Measurements from ENCODE around the gene HMCES.
"Not testable (repeated sequence)": the region's sequence is repeated elsewhere in the genome, so short reads cannot be mapped to it uniquely, and the experiment has no call there.

HMCES gene

GRCh38 chr3:129326595-129326994, 47.9 kb downstream of the HMCES start:
- Histone ChIP-seq H3K36me3 (ENCODE audit: insufficient read depth, low read depth, low read length) (peaks cover 4% of the 10 kb centered on the region; the same call in 1 of the 2 replicates), H3K27ac (ENCODE audit: low read length) (no peak overlapping the region), H3K4me1 (ENCODE audit: insufficient read depth, low read length) (no peaks in the 10 kb centered on the region), H3K4me3 (ENCODE audit: low read length) (no peak overlapping the region), H3K9me3 (ENCODE audit: insufficient read depth, low read depth, low read length) (no peaks in the 10 kb centered on the region), H3K27me3 (ENCODE audit: insufficient read depth, low read length) (no peaks in the 10 kb centered on the region), H3K9ac (ENCODE audit: low read depth, low read length) (no peak overlapping the region)

GRCh38 chr3:129327510-129327909, 48.8 kb downstream of the HMCES start:
- no peaks in the 10 kb centered on the region for H3K9me3 ChIP-seq (ENCODE audit: insufficient read depth, low read depth, low read length)
- H3K27ac ChIP-seq (ENCODE audit: low read length): no peak overlapping the region
- H3K4me3 ChIP-seq (ENCODE audit: low read length): no peak overlapping the region
- no peak overlapping the region for H3K9ac ChIP-seq (ENCODE audit: low read depth, low read length)
- peaks cover 4% of the 10 kb centered on the region; the same call in 1 of the 2 replicates for H3K36me3 ChIP-seq (ENCODE audit: insufficient read depth, low read depth, low read length)
- H3K4me1 ChIP-seq (ENCODE audit: insufficient read depth, low read length): no peaks in the 10 kb centered on the region
- no peaks in the 10 kb centered on the region for H3K27me3 ChIP-seq (ENCODE audit: insufficient read depth, low read length)

- Histone ChIP-seq H3K4me1 (ENCODE audit: insufficient read depth, low read length) (no peaks in the 10 kb centered on the region), H3K36me3 (ENCODE audit: insufficient read depth, low read depth, low read length) (no peaks in the 10 kb centered on the region), H3K4me3 (ENCODE audit: low read length) (no peak overlapping the region), H3K9ac (ENCODE audit: low read depth, low read length) (no peak overlapping the region), H3K9me3 (ENCODE audit: insufficient read depth, low read depth, low read length) (no peaks in the 10 kb centered on the region), H3K27me3 (ENCODE audit: insufficient read depth, low read length) (no peaks in the 10 kb centered on the region), H3K27ac (ENCODE audit: low read length) (no peak overlapping the region)
These were observed 51.2 kb downstream of the HMCES start for GRCh38 chr3:129329858-129330257.

- Histone ChIP-seq H3K9ac (ENCODE audit: low read depth, low read length) (no peak overlapping the region), H3K9me3 (ENCODE audit: insufficient read depth, low read depth, low read length) (no peaks in the 10 kb centered on the region), H3K27me3 (ENCODE audit: insufficient read depth, low read length) (no peaks in the 10 kb centered on the region), H3K27ac (ENCODE audit: low read length) (no peak overlapping the region), H3K36me3 (ENCODE audit: insufficient read depth, low read depth, low read length) (no peaks in the 10 kb centered on the region), H3K4me1 (ENCODE audit: insufficient read depth, low read length) (no peaks in the 10 kb centered on the region), H3K4me3 (ENCODE audit: low read length) (no peak overlapping the region)
These were observed 51.7 kb downstream of the HMCES start for GRCh38 chr3:129330409-129330808.

GRCh38 chr3:129333891-129334290, 55.2 kb downstream of the HMCES start:
- H3K27ac ChIP-seq (ENCODE audit: low read length): no peak overlapping the region
- H3K36me3 ChIP-seq (ENCODE audit: insufficient read depth, low read depth, low read length): no peaks in the 10 kb centered on the region
- H3K4me3 ChIP-seq (ENCODE audit: low read length): no peak overlapping the region
- H3K4me1 ChIP-seq (ENCODE audit: insufficient read depth, low read length): no peaks in the 10 kb centered on the region
- H3K9me3 ChIP-seq (ENCODE audit: insufficient read depth, low read depth, low read length): no peaks in the 10 kb centered on the region
- no peak overlapping the region for H3K9ac ChIP-seq (ENCODE audit: low read depth, low read length)
- H3K27me3 ChIP-seq (ENCODE audit: insufficient read depth, low read length): no peaks in the 10 kb centered on the region

- Histone ChIP-seq H3K4me1 (ENCODE audit: insufficient read depth, low read length) (no peaks in the 10 kb centered on the region), H3K9ac (ENCODE audit: low read depth, low read length) (no peak overlapping the region), H3K27ac (ENCODE audit: low read length) (no peak overlapping the region), H3K36me3 (ENCODE audit: insufficient read depth, low read depth, low read length) (no peaks in the 10 kb centered on the region), H3K4me3 (ENCODE audit: low read length) (no peak overlapping the region), H3K27me3 (ENCODE audit: insufficient read depth, low read length) (no peaks in the 10 kb centered on the region), H3K9me3 (ENCODE audit: insufficient read depth, low read depth, low read length) (no peaks in the 10 kb centered on the region)
These were observed 57.5 kb downstream of the HMCES start for GRCh38 chr3:129336093-129336706.

GRCh38 chr3:129337719-129338118, 59.0 kb downstream of the HMCES start:
- not testable (repeated sequence) for H3K27me3 ChIP-seq (ENCODE audit: insufficient read depth, low read length); H3K9ac ChIP-seq (ENCODE audit: low read depth, low read length); H3K36me3 ChIP-seq (ENCODE audit: insufficient read depth, low read depth, low read length); H3K4me3 ChIP-seq (ENCODE audit: low read length); H3K4me1 ChIP-seq (ENCODE audit: insufficient read depth, low read length); H3K27ac ChIP-seq (ENCODE audit: low read length); H3K9me3 ChIP-seq (ENCODE audit: insufficient read depth, low read depth, low read length)

GRCh38 chr3:129339186-129339585, 60.5 kb downstream of the HMCES start:
- not testable (repeated sequence) for H3K27ac ChIP-seq (ENCODE audit: low read length); H3K27me3 ChIP-seq (ENCODE audit: insufficient read depth, low read length); H3K36me3 ChIP-seq (ENCODE audit: insufficient read depth, low read depth, low read length); H3K4me3 ChIP-seq (ENCODE audit: low read length); H3K9ac ChIP-seq (ENCODE audit: low read depth, low read length); H3K9me3 ChIP-seq (ENCODE audit: insufficient read depth, low read depth, low read length); H3K4me1 ChIP-seq (ENCODE audit: insufficient read depth, low read length)

GRCh38 chr3:129339833-129340232, 61.2 kb downstream of the HMCES start:
- not testable (repeated sequence) for H3K36me3 ChIP-seq (ENCODE audit: insufficient read depth, low read depth, low read length); H3K27me3 ChIP-seq (ENCODE audit: insufficient read depth, low read length); H3K9me3 ChIP-seq (ENCODE audit: insufficient read depth, low read depth, low read length); H3K4me1 ChIP-seq (ENCODE audit: insufficient read depth, low read length); H3K4me3 ChIP-seq (ENCODE audit: low read length); H3K9ac ChIP-seq (ENCODE audit: low read depth, low read length); H3K27ac ChIP-seq (ENCODE audit: low read length)

- Histone ChIP-seq H3K9ac (ENCODE audit: low read depth, low read length) (no peak overlapping the region), H3K27ac (ENCODE audit: low read length) (no peak overlapping the region), H3K9me3 (ENCODE audit: insufficient read depth, low read depth, low read length) (no peaks in the 10 kb centered on the region), H3K4me1 (ENCODE audit: insufficient read depth, low read length) (no peaks in the 10 kb centered on the region), H3K36me3 (ENCODE audit: insufficient read depth, low read depth, low read length) (no peaks in the 10 kb centered on the region), H3K4me3 (ENCODE audit: low read length) (no peak overlapping the region), H3K27me3 (ENCODE audit: insufficient read depth, low read length) (no peaks in the 10 kb centered on the region; the same call in 1 of the 2 replicates)
These were observed 62.9 kb downstream of the HMCES start for GRCh38 chr3:129341331-129342141.

- no peaks in the 10 kb centered on the region for H3K36me3 ChIP-seq (ENCODE audit: insufficient read depth, low read depth, low read length)
- H3K9ac ChIP-seq (ENCODE audit: low read depth, low read length): no peak overlapping the region
- no peaks in the 10 kb centered on the region for H3K4me1 ChIP-seq (ENCODE audit: insufficient read depth, low read length)
- peak overlapping the region; percentile 66 for H3K4me3 ChIP-seq (ENCODE audit: low read length)
- no peaks in the 10 kb centered on the region; the same call in 1 of the 2 replicates for H3K27me3 ChIP-seq (ENCODE audit: insufficient read depth, low read length)
- no peaks in the 10 kb centered on the region for H3K9me3 ChIP-seq (ENCODE audit: insufficient read depth, low read depth, low read length)
- H3K27ac ChIP-seq (ENCODE audit: low read length): no peak overlapping the region
These were observed 65.1 kb downstream of the HMCES start for GRCh38 chr3:129343643-129344360.

Data from iPS-20b (cell line).